HG03354 (cell line): ENCODE measurements around the gene SURF4.

Experiments
- ATAC-seq: cut with Tn5 transposase; IDR thresholded peaks from one replicate; pipeline ENCODE4 v1.9.1; 2021; ENCODE audit warnings: mild to moderate bottlenecking; ENCODE audit not compliant: unreplicated experiment, poor library complexity, severe bottlenecking

SURF4 gene

DNA sequence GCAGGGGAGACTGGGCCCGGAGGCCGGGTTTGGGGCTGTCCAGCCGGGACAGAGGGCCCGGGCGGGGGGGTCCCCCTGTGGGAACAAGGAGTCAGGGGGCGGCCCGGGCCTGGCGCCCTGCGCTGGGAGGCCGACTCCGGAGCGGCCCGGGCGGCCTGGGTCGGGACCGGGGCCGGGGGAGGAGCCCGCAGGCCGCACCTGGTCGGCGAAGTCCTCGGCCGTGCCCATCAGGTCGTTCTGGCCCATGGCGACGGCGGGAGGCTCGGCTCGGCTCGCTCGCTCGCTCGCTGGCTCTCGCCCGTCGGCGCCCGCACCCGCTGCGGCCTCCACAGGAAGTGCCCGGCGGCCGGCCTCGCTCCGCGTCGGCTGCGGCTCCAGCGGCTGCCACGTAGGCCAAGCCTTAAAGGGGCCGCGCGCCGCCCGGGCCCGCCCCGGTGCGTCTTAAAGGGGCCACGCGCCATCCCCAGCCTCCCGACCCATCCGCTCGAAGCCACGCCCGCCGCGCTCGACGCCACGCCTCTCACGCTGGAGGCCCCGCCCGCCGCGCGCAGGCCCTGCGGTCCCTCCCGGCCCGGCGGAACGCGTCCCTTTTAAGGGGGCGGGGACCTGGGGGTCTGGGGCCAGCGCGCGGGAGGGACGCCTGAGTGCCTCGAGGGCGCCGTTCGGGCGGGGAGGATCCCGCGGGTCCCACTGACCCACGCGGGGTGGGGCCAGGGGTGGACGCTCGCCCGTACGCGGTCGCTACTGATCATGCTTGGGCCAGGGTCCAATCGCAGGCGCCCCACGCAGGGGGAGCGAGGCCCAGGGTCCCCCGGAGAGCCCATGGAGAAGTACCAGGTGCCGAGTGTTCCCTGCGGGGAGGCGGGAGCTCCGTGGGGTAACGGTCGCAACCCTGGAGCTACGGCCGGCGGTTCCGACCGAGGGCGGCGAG, at the start of gene SURF4, which contains the start of gene STKLD1:
SURF4 (minus strand) TSS at position 337 of the 931 bp plus-strand sequence; CDS start at position 246, 91 bp downstream.
STKLD1 (plus strand) TSS at position 643 of the 931 bp plus-strand sequence; CDS start at position 751, 108 bp downstream.
- peak; percentile 93 for ATAC-seq

DNA sequence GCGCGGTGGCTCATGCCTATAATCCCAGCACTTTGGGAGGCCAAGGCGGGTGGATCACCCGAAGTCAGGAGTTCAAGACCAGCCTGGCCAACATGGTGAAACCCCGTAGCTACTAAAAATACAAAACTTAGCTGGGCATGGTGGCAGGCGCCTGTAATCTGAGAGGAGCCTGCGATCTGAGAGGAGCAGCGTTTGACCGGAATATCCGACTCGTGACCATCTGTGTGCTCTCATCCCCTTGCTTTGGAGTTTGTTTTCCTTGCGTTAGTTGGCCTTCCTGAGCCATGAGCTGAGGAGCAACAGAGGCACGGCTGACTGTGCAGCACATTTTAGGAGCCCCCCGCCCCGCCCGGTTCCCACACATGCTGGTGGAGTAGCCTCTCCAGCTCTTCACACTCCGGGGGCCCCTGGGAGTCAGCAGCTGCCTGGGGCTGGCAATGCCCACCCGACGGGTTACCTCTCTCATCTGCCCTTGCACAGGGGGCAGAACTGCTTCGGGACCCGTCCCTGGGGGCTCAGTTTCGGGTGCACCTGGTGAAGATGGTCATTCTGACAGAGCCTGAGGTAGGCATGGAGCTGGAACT, 49.3 kb upstream of the SURF4 start:
- no peak for ATAC-seq

DNA sequence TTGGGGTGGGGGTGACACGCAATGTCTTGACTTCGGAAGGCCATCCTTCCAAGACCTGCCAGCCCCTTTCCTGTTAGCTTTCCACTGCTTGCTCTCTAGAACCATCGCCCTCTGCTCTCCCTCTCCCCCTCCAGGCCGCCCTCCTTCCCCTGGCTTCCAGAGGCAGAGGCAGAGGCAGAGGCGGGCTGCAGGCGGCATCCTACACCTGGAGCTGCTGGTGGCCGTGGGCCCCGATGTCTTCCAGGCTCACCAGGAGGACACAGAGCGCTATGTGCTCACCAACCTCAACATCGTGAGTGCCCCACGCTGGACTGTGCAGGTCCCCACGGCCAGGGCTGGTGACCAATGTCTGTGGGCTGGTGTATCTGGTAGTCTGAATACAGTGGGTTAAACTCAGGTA, 48.3 kb upstream of the SURF4 start:
- no peak for ATAC-seq

- ATAC-seq, result no peak
Observed at GRCh38 chr9:133423216-133423615, 47.4 kb upstream of the SURF4 start.

DNA sequence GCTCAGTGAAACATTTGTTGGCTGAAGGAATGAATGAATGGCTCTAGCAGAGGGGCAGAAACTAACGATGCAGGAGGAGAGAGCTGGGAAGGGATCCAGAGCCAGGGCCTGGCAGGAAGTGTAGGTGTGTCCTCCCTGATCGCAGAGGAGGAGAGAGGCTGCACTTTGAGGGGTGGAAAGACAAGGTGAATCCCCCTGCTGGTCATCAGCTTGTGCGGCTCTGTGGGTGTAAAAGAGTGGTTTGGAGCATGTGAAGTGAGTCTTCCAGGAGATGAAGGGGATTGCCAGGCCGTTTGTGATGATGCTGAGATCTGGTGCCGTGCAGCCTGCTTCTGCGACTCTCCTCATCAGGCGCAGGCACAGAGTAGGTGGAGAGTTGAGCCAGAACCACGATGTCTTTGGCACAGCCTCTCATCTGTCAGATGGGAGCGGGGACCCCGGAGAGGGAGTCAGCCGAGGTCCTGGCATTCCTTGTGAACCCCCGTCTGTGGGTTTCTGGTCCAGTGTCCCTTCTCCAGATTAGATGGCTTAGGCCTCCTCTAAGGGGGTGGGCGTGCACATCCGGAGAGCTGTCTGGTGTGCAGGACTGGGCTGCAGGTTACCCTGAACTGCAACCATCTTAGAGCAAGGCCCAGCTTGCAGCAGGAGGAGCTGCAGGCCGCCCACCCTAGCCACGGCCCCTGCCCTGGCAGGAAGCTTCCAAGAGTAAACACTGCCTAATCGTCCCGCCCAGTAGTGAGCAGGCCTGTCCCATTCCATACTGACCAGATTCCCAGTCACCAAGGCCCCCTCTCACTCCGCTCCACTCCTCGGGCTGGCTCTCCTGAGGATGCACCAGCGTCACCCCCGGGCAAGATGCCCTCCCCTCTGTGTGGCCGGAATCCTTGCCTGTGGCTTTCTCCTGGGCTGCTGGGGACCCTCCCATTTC, 46.0 kb upstream of the SURF4 start, which contains the start of gene ADAMTS13:
ADAMTS13 (plus strand) TSS at position 753 of the 928 bp plus-strand sequence; CDS start at position 830, 77 bp downstream.
- ATAC-seq, result no peak

DNA sequence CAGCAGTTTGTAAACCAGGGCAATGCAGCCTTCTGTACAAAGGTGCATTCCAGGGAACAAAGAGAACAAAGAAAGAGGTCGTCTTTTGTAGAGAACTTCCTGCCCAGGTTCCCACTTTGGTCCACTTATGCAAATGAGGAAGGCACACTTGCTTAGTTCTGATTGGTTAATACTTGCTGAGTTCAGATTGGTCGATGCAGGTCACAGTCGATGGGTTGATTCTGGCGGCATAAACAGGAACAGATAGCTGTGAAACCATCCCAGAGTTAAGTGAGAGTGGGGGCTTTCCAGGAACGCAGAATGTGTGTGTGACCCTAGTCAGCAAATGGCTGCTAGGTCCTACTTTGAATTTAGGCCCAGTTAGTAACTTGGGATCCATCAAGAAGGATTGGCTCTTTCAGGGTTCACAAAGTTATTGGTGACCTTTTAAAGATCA, 44.5 kb upstream of the SURF4 start:
- no peak for ATAC-seq

DNA sequence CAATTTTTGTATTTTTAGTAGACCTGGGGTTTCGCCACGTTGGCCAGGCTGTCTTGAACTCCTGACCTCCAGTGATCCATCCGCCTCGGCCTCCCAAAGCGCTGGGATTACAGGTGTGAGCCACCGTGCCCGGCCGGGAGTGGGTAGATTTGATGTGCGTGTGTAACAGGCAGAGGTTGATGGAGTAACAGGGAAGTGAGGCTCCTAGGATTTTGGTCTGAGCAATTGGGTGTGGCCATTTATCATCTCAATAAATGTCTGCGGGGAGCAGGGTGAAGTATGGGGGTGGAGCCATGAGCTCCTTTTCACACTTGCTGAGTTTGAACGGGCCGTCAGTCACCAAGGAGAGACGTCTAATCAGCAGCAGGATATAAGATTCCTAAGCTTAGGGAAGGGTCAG, 43.1 kb upstream of the SURF4 start:
- no peak for ATAC-seq

DNA sequence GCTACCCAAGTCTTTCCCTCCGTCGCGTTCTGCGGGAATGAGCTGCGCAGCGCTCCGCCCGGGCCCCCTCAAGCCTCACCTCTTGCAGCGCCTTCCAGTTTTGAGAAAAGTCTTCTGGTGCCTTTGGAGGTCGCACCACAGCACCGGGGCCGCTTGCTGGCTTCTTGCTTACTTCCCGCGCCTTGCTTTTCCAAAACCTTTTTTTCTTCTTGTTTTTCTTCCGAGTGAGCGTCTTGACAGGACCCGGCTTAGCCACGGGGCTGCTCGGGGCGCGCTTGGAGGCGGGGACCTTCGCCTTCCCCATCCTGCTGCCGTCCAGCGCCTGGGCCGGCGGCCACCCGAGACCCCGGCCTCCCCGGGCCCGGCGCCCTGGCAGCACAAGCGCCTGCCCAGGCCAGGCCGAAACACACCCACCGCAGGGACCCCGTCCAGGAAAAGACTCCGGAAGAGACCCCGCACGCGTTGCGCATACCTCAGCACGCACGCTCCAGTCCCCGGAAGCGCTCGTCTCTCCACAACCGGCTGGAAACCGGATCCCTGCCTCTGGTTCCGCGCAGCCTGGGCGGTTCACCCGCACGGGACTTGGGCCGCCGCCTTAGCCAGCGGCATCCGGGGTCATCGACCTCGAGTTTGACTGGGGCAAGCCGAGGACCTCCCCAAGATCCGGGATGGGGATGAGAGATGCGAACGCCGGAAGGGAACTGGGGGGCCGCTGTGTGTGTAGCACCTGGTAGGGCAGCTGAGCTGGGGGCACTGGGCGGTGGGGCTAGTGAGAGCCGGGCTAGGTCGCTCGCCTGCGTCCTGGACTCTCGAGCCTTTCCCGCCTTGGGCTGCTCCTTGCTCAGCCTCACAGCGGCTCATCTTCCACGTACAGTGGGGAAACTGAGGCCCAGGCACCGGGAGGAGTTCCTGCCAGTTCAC, 41.9 kb upstream of the SURF4 start, which contains the start of gene REXO4:
REXO4 (minus strand) TSS at position 470 of the 921 bp plus-strand sequence; CDS start at position 304, 166 bp downstream.
- peak; percentile 76 for ATAC-seq

- ATAC-seq, result no peak
Observed at GRCh38 chr9:133415170-133415569, 39.3 kb upstream of the SURF4 start.

GRCh38 chr9:133408042-133408441, 32.2 kb upstream of the SURF4 start:
- ATAC-seq, result no peak

DNA sequence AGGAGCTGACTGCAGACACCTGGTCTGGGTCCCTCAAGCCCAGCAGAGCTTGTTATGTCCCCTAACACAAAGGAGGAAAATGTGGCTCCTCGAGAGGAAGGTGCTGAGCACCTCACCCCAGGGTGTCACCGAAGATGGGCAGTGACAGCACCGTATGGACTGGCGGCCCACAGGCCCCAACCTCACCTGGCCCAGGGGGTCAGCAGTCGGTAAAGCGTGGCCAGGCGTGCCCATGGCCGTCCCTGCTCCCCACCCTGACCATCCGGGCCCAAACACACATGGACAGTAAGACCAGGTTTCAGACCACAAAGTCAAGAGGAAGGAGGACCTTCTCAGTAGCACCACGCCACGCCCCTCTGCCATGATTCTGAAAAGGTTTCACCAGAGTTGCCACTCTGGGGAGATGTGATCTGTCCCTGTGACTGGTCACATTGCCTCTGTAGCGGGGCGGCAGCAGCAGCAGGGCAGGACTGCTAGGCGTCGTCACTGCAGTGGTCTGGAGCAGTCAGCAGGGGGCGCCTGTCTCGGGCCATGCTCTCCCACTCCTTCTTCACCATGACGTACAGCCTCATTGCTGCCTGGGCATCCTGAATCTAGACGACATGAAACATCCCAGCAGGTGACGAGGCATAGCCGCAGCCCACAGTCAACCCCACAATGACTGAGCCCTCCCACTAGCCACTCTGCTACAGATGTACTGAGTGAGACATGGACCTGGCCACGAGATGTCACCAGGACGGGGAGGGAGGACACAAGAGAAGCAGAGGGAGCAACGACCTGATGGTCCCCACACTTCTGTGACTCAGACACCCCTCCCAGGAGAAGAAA, 30.8 kb upstream of the SURF4 start:
- ATAC-seq, result peak; percentile 74

GRCh38 chr9:133405508-133406438, 29.9 kb upstream of the SURF4 start:
- no peak for ATAC-seq

DNA sequence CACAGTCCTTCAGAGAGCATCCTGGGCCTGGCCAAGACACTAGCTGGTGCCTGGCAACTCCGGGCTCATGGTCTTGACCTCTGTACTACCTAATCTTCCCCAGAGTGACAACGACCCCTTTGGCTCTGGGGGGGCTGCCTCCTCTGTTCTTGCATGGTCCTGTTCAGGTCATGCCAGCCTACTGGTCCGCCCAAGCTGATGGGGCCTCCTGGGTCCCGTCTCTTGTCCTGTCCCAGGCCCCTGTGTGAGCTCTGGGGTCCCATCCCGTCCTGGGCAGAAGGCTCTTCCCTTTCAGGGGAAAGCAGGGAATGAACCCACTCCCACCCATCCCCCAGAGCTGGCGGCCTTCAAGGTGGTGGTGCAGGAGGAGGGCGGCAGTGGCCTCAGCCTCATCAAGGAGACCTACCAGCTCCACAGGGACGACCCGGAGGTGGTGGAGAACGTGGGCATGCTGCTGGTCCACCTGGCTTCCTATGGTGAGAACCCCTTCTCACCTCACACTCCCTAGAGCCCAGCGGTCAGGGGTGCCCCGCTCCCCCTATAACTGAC, 28.7 kb upstream of the SURF4 start:
- ATAC-seq, result no peak

DNA sequence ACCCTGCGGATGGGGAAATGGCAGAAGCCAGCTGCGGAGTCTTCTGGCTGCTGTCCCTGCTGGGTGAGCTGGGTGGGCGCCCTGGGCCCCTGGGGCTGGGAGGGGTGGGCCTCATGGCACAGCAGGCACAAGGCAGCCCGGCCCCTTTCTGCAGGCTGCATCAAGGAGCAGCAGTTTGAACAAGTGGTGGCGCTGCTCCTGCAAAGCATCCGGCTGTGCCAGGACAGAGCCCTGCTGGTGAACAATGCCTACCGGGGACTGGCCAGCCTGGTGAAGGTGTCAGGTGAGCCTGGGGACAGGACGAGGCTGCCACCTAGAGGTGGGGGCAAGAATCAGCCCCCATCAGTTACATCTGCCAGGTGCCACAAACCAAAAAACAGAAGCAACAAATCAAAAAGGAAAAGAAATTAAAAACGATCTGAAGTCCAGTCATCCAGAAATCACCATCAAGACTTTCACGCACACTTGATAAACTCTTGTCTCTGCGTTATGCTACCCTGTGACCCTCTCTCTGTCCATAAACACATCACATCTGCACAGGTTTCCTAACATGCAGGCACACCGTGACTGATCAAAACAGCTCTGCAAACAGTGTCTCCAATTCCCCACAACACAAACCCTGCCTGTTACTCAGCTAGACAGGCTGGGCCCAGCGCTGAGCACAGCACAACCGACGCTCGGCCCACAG, 28.1 kb upstream of the SURF4 start:
- ATAC-seq, result no peak

DNA sequence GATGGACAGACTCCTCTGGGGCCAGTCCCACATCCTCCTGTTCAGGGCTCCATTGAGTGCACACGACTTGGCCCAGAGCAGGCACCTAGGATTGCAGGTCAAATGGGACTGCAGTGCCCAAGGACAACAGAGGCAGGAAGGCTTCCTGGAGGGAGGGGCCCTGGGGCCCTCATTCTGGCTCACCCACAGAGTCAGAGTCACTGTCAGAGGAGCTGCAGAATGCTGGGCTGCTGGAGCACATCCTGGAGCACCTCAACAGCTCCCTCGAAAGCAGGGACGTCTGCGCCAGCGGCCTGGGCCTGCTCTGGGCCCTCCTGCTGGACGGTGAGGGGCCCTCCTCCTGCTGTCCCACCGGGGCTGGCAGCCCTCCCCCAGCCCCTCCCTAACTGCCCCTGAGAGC, 26.8 kb upstream of the SURF4 start:
- no peak for ATAC-seq

- ATAC-seq, result no peak
Observed at GRCh38 chr9:133401588-133401987, 25.7 kb upstream of the SURF4 start.
